DND-41 (cell line): ENCODE data around the gene TNNC2.

Source experiments
- ATAC-seq: fragments of 200-7000 bp; cut with Tn5 transposase; 3 replicates; pipeline ENCODE4 v1.9.1; 2021; ENCODE audit warnings: low read depth; ENCODE audit not compliant: insufficient read depth
- DNase-seq: peaks from one replicate; pipeline ENCODE4 v3.0.0-alpha.2; 2020
- H2AFZ ChIP-seq: 2 replicates; pipeline ENCODE4 v1.6.0; 2012; ENCODE audit warnings: low read depth, low read length
- H3K27ac ChIP-seq: 2 replicates; pipeline ENCODE4 v1.5.1; 2012; ENCODE audit warnings: low read length, inconsistent platforms
- H3K27me3 ChIP-seq: fragments of 200-600 bp; sonication (generic); 2 replicates; pipeline ENCODE4 v1.6.0; 2012; ENCODE audit warnings: low read length, mild to moderate bottlenecking, inconsistent platforms; ENCODE audit not compliant: insufficient read depth, poor library complexity
- H3K36me3 ChIP-seq: 2 replicates; pipeline ENCODE4 v1.5.1; 2012; ENCODE audit warnings: low read length, inconsistent platforms; ENCODE audit not compliant: insufficient read depth
- H3K4me1 ChIP-seq: 2 replicates; pipeline ENCODE4 v1.5.1; 2012; ENCODE audit warnings: mild to moderate bottlenecking, low read length; ENCODE audit not compliant: insufficient read depth
- H3K4me2 ChIP-seq: 2 replicates; pipeline ENCODE4 v1.6.0; 2012; ENCODE audit warnings: mild to moderate bottlenecking, moderate library complexity, low read length, inconsistent platforms; ENCODE audit not compliant: insufficient read depth
- H3K4me3 ChIP-seq, 2 experiments: fragments of 200-600 bp in 1 of 2; shearing (Covaris generic) in 1 of 2; 2 replicates each; pipeline ENCODE4 v1.5.1; 2012 to 2016; ENCODE audit warnings: inconsistent platforms in 2 of 2, low read length in 2 of 2, mild to moderate bottlenecking in 2 of 2, low read depth in 1 of 2, moderate library complexity in 1 of 2
- H3K79me2 ChIP-seq: 2 replicates; pipeline ENCODE4 v1.6.0; 2012; ENCODE audit warnings: low read length, inconsistent platforms; ENCODE audit not compliant: insufficient read depth
- H3K9ac ChIP-seq: 2 replicates; pipeline ENCODE4 v1.6.0; 2012; ENCODE audit warnings: low read depth, mild to moderate bottlenecking, inconsistent platforms, low read length, moderate library complexity
- H3K9me3 ChIP-seq: 2 replicates; pipeline ENCODE4 v1.5.1; 2012; ENCODE audit warnings: low read length, moderate library complexity, mild to moderate bottlenecking, inconsistent platforms; ENCODE audit not compliant: insufficient read depth, severe bottlenecking
- H4K20me1 ChIP-seq: 2 replicates; pipeline ENCODE4 v1.6.0; 2012; ENCODE audit warnings: low read length; ENCODE audit not compliant: insufficient read depth
- EZH2 ChIP-seq: IDR thresholded peaks from 3 replicates; pipeline ENCODE4 v1.6.1; 2012; ENCODE audit warnings: borderline replicate concordance, low read depth, mild to moderate bottlenecking, moderate library complexity, low read length, inconsistent platforms; ENCODE audit not compliant: severe bottlenecking
- TF ChIP-seq, protein P1 (sequence below): IDR thresholded peaks from 2 replicates; pipeline ENCODE4 v1.5.1; 2012; ENCODE audit warnings: borderline replicate concordance, low read length, moderate library complexity, mild to moderate bottlenecking; ENCODE audit not compliant: poor library complexity, severe bottlenecking; ENCODE audit errors: extremely low read depth

The TNNC2 gene

DNA sequence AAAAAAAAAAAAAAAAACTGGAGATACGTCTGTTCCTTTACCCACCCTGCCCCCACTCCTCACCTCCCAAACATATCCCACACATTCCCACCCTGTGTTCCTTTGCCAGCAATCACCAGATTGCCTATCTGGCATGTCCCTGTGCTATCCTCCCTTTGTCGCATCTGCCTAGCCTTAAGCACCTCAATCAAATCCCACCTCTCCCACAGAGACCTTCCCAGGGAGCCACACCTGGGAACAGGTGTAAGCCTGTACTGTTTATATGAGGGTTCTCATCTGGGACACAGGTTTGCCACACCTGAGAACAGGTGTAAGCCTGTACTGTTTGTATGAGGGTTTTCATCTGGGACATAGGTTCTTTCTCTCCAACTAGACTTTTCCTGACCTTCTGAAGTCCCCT lies 52.2 kb downstream of the TNNC2 start:
- H3K79me2 ChIP-seq: no peaks in the 10 kb centered on the region
- no peak overlapping the region for H3K9ac ChIP-seq
- no peak overlapping the region for H3K4me2 ChIP-seq
- TF ChIP-seq, protein P1, sequence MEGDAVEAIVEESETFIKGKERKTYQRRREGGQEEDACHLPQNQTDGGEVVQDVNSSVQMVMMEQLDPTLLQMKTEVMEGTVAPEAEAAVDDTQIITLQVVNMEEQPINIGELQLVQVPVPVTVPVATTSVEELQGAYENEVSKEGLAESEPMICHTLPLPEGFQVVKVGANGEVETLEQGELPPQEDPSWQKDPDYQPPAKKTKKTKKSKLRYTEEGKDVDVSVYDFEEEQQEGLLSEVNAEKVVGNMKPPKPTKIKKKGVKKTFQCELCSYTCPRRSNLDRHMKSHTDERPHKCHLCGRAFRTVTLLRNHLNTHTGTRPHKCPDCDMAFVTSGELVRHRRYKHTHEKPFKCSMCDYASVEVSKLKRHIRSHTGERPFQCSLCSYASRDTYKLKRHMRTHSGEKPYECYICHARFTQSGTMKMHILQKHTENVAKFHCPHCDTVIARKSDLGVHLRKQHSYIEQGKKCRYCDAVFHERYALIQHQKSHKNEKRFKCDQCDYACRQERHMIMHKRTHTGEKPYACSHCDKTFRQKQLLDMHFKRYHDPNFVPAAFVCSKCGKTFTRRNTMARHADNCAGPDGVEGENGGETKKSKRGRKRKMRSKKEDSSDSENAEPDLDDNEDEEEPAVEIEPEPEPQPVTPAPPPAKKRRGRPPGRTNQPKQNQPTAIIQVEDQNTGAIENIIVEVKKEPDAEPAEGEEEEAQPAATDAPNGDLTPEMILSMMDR: no peak
- TF ChIP-seq EZH2: no peak
- DNase-seq (no peak), ATAC-seq (no peak)
- H3K4me1 ChIP-seq: peaks cover 9% of the 10 kb centered on the region
- no peaks in the 10 kb centered on the region for H3K27me3 ChIP-seq
- no peaks in the 10 kb centered on the region for H4K20me1 ChIP-seq
- H3K36me3 ChIP-seq: no peaks in the 10 kb centered on the region
- H3K4me3 ChIP-seq: no peak overlapping the region
- no peak overlapping the region for H3K27ac ChIP-seq
- no peak overlapping the region for H2AFZ ChIP-seq
- no peaks in the 10 kb centered on the region for H3K9me3 ChIP-seq
